ENCODE data around the gene PMF1.
A peak's percentile ranks its signal among the peaks of the same experiment; 100 is the strongest.
"Not testable (repeated sequence)": the region's sequence is repeated elsewhere in the genome, so short reads cannot be mapped to it uniquely, and the experiment has no call there.

The PMF1 gene

DNA sequence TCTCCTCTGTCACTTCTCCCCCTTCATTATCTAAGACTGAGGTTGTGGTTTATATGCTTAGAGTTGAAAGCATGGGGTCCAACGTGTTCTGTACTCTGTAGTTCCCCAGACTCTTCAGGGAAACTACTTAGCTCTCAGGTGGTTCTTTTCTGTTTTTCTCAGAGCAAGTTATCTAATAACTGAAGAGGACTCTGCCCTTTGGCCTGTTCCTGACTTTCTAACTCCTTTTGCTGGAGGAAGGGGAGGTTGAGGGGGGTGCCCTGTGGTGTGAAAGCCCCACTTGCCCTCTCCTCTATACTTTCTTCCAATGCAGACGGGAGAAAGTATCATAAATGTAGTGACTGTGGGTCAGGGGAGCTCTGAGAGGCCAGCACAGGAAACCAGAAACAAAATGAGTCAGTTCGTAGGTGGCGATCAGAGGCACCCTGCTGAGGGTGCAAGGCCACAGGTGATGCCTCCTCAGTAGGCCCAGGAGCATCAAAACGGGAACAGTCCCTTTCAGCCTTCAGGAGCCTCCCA, 13.9 kb upstream of the PMF1 start:
- no peak for DNase-seq

DNA sequence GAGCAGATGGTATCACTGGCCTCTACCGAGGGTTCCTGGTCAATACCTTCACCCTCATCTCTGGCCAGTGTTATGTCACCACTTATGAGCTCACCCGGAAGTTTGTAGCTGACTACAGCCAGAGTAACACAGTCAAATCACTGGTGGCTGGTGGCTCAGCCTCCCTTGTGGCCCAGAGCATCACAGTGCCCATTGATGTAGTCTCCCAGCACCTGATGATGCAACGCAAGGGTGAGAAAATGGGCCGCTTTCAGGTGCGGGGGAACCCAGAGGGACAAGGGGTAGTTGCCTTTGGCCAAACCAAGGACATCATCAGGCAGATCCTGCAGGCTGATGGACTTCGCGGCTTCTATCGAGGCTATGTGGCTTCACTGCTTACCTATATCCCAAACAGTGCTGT, 12.8 kb upstream of the PMF1 start:
- no peak for DNase-seq

DNA sequence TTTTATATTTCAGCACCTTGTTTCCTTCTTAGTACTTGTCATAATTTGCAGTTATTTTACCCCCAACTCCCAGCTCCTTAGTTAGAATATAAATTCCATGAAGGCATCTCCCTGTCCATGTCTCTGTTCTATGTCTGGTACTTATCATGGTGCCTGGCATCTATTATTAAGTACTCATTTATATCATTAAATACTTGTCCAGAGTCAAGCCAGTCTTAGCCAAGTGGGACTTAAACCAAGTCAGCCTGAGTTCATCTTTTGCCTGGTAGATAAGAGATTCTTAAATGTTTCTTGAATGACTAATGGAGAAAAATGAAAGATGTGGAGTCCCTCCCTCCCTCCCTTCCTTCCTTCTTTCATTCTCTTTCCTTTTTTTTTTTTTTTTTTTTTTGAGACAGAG, 9.5 kb upstream of the PMF1 start:
- no peak for DNase-seq

DNA sequence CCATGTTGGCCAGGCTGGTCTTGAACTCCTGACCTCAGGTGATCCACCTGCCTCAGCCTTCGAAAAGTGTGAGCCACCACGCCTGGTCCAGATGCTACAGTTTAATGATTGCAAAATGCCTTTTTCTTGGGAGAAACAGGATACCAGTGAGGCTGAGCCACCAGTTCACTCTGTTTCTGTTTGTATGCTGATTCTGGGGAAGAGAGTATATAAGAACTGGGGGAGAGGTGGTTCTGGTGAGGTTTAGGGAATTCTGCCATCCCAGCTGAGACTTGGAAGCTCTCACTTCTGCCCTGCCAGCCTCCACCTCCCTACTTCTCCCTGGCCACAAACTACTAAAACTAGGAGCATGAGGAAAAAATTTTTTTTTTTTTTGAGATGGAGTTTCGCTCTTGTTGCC, 8.1 kb upstream of the PMF1 start:
- no peak for DNase-seq

DNA sequence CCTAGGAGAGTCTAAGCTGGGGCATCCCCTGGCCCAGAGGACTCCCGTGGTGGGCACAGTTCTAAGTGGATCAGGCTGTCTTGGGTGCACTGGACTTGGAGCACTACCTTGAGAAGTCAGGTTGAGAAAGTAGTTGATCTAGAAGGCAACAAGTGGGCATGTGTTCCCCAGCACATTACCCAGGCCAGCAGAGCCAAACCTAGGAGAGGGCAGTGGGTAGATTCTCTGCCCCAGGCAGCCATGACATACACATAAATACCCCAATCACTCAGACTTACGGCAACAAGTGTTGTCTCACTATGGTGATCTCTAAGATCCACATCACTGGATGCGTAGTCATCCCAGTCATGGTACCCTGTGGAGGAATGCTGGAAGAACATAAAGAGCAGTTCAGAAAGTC, 1.6 kb upstream of the PMF1 start:
- DNase-seq = no peak

DNA sequence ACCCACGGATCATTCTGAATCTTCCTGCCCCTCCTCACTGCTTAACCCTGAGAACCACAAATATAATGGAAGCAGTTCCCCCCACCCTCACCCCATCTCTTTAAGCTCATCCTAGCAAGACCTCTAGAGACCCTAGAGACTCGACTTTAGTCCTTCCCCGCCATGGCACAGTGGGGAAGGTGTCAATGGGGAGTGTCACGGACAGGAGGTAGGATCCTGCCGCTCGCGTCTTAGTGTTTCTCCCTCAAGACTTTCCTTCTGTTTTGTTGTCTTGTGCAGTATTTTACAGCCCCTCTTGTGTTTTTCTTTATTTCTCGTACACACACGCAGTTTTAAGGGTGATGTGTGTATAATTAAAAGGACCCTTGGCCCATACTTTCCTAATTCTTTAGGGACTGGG, 677 bp upstream of the PMF1 start:
- DNase-seq = no peak

DNA sequence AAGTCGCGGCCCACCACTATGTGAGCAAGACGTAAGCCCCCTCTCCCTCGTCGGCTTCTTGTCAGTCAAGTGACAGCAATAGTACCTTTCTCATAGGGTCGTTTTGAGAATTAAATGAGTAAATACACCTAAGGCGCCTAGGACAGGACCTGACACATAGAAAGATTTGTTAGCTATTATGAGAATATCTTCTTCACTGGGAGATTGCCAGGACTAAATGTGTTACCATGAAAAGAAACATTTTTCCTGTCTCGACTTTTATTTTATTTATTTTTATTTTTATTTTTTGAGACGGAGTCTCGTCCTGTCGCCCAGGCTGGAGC, 798 bp downstream of the PMF1 start:
- DNase-seq = no peak

DNA sequence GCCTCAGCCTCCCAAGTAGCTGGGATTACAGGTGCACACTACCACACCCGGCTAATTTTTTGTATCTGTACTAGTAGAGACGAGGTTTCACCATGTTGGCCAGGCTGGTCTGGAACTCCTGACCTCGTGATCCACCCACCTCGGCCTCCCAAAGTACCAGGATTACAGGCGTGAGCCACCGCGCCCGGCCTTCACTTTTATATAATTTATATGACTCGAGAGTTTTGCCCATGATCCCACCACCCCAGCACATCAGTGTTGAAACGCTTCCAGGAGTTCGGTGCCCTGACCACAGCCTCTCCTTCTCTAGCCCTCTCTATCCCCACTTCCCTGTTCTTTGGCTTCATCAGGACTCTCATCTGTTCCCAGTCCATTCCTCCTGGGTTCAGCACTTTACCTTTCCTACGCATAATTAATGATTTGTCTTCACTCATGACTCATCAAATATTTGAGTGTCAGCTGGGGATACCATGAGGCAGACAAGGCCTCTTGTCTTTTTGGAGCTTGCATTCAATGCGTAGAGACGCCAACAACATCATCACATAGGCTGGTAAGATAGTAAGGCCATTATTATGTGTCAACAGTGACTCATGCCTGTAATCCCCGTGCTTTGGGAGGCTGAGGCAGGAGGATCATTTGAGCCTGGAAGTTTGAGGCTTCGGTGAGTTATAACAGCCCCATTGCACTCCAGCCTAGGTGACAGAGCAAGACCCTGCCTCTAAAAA, 1.4 kb downstream of the PMF1 start:
- DNase-seq = no peak

DNA sequence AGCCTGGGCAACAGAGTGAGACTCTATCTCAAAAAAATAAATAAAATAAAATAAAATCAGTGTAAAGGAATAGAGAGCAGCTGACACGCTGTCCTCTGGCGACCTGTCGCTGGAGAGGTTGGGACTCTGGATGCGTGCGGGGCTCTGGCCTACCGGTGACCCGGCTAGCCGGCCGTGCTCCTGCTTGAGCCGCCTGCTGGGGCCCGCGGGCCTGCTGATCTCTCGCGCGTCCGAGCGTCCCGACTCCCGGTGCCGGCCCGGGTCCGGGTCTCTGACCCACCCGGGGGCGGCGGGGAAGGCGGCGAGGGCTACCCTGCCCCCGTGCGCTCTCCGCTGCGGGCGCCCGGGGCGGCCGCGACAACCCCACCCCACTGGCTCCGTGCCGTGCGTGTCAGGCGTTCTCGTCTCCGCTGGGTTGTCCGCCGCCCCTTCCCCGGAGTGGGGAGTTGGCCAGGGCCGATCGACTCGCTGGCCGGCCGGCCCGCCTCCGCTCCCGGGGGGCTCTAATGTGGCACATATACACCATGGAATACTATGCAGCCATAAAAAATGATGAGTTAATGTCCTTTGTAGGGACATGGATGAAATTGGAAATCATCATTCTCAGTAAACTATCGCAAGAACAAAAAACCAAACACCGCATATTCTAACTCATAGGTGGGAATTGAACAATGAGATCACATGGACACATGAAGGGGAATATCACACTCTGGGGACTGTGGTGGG, 3.7 kb downstream of the PMF1 start:
- DNase-seq = not testable (repeated sequence)

DNA sequence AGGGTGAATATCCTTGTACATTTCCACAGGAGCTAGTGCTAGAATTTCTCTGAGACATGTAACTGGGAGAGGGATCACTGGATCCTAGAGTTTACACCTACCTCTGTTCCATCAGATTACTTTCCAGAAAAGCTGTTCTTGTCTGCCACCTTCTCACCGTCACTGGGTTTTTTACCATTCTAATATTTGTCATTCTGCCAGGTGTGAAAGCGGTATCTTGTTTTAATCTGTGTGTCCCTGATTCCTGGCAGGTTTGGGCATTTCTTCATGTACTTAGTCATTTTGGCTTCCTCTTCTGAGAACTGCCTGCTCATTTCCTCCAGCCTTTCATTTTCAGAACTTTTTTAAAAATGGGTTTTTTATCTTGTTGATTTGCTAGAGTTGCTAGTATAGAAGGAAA, 5.1 kb downstream of the PMF1 start:
- DNase-seq = peak; percentile 74

DNA sequence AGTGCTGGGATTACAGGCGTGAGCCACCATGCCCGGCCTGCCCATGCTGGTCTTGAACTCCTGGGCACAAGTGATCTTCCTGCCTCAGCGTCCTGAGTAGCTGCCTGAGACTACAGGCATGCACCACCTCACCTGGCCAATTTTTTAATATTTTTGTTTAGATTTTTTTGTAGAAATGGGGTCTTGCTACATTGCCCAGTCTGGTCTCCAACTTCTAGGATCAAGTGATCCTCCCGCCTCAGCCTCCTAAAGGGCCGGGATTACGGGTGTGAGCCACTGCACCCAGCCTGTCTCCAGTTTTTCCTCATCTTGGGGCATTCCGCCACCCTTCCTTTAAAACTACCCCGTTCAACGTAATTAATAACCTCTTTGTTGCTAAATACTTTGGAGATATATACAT, 7.4 kb downstream of the PMF1 start:
- DNase-seq = no peak

DNA sequence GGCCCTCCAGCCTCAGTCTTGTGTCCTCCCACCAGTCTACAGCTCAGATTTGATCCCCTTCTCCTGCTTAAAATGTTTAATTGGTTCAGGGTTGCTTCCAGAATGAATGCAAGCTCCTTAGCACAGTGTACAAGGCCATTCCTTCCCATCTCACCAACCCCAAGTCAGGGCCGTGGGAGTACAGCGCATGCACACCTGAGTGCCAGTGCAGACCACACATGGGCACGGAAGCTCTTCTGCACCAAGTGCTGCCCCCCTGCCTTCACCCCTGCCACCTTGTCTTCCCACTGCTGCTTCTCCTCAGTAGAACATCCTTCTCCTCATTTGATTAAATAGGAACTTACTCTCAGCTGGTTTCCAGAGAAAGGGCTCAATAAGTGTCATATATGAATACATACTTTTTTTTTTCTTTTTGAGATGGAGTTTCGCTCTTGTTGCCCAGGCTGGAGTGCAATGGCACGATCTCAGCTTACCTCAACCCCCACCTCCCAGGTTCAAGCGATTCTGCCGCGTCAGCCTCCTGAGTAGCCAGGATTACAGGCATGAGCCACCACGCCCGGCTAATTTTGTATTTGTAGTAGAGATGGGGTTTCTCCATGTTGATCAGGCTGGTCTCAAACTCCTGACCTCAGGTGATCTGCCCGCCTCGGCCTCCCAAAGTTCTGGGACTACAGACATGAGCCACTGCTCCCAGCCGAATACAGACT, 9.3 kb downstream of the PMF1 start:
- no peak for DNase-seq

DNA sequence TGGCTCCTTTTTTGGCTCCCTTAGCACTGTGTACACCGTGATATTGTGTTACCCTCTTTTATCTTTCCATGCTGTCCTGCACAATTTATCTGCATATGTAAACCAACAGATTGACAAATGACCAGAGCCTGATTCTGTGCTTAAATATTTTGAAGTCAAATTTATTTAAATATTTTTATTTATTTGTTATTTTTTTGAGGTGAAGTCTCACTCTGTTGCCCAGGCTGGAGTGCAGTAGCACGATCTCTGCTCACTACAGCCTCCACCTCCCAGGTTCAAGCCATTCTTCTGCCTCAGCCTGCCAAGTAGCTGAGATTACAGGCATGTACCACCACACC, 12.8 kb downstream of the PMF1 start:
- DNase-seq = no peak

DNA sequence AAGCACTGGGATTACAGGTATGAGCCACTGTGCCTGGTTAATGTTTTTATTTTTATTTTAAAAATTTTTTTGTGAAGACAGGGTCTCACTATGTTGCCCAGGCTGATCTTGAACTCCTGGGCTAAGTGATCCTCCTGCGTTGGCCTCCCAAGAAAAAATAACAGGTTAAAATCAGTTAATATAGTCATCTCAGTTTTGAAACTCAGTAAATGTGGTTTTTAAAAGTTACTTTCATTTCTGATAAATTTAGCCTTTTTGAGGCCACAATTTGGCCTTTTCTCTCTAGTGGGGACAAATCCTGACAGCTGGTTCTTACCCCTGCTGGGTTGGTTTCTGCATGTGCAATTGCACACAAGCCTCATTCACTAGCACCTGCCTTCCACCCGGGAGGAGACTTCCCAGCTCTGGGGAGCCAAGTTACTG, 13.3 kb downstream of the PMF1 start:
- no peak for DNase-seq

DNA sequence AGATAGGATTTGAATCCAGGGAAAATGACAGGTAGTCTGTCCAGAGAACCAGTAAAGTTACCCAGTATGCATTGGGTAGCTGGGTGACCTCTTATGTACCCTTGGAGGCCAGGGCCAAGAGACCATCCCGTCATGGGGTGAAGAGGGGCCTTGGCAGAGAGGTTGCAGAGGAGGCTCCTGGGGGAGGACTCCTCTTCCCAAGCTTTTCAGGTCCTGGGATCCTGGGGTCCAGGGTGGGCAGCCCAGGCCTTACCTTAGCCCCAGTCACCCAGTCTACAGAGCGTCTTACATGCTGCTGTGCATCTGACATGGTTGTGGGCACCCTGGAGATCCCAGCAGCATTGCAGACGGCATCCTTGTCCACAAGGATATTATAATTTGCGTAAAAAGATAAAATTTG, 14.0 kb downstream of the PMF1 start:
- DNase-seq = no peak

DNA sequence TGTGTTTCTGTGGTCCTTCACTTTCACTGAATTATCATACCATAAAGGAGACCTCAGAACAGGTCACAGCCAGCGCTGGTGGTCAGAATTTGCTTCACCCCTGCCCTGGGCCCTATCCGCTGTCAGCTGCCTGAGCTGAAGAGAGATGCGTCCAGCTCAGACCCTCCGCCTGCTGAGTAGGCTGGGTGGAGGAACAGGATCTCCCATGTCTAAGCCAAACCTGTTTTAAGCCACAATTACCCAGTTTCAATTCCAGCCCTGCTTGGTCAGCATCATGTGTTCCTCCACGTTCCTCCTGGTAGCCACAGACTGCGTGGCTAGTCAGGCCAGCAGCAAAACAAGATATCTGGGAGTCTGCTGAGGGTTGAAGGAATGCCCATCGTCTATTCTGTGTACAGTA, 15.7 kb downstream of the PMF1 start:
- no peak for DNase-seq

DNA sequence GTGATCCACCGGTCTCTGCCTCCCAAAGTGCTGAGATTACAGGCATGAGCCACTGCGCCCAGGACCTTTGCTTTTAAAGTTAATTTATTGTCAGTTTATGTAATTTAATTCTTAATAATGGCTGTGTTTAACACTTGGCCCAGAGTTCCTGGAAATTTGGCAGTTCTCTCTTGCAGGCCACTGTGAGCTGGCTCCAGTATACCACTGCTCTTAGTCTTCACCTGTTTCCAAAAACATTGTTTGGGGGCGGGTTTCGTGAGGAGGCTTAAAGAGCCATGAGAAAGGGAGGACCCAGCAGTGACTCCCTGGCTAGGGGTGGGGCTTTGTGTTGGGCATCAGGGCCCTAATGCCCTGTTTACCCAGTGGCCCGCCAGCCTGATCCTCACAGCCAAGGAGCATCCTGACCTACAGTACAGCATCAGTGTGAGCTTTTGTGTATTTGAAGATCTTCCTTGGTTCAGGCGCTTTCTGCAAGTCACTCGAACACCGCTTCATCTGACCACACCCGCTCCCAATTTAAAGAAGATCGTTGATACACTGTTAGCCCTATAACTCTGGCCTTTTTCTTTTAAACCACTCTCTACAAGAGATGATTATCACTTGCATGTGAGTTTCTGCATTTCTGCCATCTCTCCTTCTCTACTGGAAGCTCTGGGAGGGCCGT, 17.1 kb downstream of the PMF1 start:
- DNase-seq = no peak

DNA sequence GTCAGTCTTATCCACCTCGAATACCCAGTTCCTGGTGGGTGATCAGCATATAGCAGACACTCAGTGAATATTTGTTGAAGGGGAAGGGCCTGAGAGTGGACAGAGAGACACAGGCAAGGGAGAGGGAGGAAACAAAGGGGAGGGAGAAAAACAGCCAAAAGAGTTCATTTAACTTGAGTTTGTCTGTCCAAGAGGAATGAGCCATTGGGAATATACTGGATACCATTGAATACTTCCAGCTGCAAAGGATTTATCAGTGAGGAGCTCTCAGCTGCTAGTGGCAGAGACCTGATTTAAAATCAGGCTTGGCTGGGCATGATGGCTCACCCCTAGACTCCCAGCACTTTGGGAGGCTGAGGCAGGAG, 17.6 kb downstream of the PMF1 start:
- DNase-seq = no peak

DNA sequence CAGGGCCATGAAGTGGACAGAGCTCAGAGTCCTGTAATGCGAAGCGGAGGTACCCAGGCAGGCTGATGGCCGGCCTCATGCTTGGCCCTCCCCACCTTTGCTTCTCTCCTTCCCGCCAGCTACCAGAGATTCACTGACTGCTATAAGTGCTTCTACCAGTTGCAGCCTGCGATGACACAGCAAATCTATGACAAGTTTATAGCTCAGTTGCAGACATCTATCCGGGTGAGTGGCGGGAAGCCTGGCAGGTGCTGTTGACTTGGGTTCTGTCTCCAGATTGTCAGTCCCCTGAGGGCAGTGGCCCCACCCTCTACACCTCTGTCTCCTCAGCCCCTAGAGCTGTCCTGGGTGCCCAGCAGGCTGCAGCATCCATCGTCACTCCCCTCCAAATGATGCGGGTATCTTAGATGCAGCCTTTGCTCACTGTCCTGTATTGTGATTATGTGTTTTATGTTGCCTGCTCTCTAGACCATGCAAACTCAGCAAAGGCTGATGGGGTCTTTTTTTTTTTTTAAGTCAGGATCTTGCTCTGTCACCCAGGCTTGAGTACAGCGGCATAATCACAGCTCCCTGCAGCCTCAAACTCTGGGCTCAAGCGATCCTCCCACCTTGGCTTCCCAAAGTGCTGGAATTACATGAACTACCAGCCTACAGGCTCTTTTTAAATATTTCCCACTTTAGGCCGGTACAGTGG, 19.5 kb downstream of the PMF1 start:
- no peak for DNase-seq

DNA sequence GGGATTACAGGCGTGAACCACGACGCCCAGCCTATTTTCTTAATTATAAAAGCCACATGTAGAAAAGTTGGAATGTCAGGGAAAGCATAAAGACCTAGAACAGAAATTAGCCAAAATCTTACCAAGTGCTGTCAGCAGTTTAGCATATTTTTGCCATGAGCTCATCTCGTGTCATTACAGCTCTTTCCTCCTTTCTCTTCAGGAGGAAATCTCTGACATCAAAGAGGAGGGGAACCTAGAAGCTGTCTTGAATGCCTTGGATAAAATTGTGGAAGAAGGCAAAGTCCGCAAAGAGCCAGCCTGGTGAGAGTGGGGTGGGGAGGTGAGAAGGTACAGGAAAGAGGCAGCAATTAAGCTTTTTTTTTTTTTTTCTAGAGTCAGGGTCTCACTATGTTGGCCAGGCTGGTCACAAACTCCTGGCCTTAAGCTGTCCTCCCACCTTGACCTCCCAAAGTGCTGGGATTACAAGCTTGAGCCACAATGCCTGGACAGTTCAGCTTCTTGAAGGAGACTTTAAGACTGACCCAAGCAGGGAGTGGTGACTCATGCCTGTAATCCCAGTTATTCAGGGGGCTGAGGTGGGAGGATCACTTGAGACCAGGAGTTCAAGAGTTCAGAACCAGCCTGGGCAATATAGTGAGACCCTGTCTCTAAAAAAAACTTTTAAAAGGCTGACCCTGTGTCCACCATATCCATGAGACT, 20.8 kb downstream of the PMF1 start:
- DNase-seq = no peak

DNA sequence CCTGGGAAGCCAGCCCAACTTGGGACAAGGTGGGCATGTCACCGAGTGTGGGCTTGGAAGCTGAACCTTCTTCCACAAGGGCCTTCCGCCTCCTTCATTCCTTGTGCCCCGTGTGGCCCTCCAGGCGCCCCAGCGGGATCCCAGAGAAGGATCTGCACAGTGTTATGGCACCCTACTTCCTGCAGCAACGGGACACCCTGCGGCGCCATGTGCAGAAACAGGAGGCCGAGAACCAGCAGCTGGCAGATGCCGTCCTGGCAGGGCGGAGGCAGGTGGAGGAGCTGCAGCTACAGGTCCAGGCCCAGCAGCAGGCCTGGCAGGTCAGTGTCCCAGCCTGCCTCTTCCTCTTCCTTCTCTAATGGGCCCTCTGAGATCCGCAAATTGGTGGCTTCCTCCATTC, 23.4 kb downstream of the PMF1 start:
- no peak for DNase-seq

DNA sequence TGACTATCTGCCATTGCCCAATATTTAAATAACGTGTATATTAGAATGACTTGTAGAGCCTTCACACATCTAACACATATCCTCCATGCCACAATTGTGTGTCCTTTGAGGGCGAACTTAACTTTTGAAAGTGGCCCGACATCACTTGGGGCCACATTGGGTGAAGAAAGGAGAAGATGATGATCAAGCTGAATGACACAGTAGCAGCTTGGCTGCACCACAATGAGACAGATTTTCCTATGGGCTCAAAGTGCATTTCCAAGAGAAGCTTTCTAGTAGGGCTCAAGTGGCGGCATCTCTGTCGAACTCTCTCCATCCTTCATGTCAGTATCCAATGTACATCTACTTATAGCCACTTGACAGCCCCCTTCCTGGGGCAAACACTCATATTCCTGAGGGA, 25.4 kb downstream of the PMF1 start:
- DNase-seq = no peak
